H1 (cell line): ENCODE data around the gene MICALL2.

Source experiments
- CEBPB ChIP-seq: IDR thresholded peaks from 2 replicates; pipeline ENCODE4 v1.6.1; 2012; ENCODE audit warnings: low read depth, low read length
- EP300 ChIP-seq, 2 experiments: IDR thresholded peaks; 1 replicate in 1 of 2; 2 replicates in 1 of 2; pipeline ENCODE4 v1.6.1; 2011 to 2012; ENCODE audit warnings: low read depth in 2 of 2, low read length in 2 of 2, mild to moderate bottlenecking in 2 of 2, borderline replicate concordance in 1 of 2, inconsistent platforms in 1 of 2, moderate library complexity in 1 of 2
- EZH2 ChIP-seq: fragments of 200-600 bp; sonication (generic); IDR thresholded peaks from 2 replicates; pipeline ENCODE4 v1.7.1; 2012; ENCODE audit warnings: low read depth, mild to moderate bottlenecking, moderate library complexity, low read length, inconsistent platforms; ENCODE audit not compliant: severe bottlenecking
- POLR2A ChIP-seq, 2 experiments: IDR thresholded peaks; 1 replicate in 1 of 2; 2 replicates in 1 of 2; pipeline ENCODE4 v1.6.1; 2011; ENCODE audit warnings: low read depth in 2 of 2, low read length in 2 of 2, mild to moderate bottlenecking in 2 of 2; ENCODE audit errors: control extremely low read depth in 1 of 2
- POLR2AphosphoS5 ChIP-seq: IDR thresholded peaks from 2 replicates; pipeline ENCODE4 v1.6.1; 2011; ENCODE audit warnings: low read depth, low read length
- RAD21 ChIP-seq, 2 experiments: IDR thresholded peaks in 1 of 2; conservative IDR thresholded peaks in 1 of 2; 2 replicates each; pipeline ENCODE4 v1.6.1; 2011; ENCODE audit warnings: low read depth in 2 of 2, low read length in 2 of 2, improper control_type of control experiment in 1 of 2, inconsistent platforms in 1 of 2, mild to moderate bottlenecking in 1 of 2, moderate library complexity in 1 of 2
- RFX5 ChIP-seq: IDR thresholded peaks from 2 replicates; pipeline ENCODE4 v1.6.1; 2011; ENCODE audit warnings: low read depth, low read length, improper control_type of control experiment, borderline replicate concordance
- SIN3A ChIP-seq, 2 experiments: IDR thresholded peaks in 1 of 2; conservative IDR thresholded peaks in 1 of 2; 2 replicates each; pipeline ENCODE4 v1.6.1; 2011 to 2012; ENCODE audit warnings: low read length in 2 of 2, improper control_type of control experiment in 1 of 2, low read depth in 1 of 2, mild to moderate bottlenecking in 1 of 2
- TAF1 ChIP-seq: IDR thresholded peaks from 2 replicates; pipeline ENCODE4 v1.6.1; 2011; ENCODE audit warnings: mild to moderate bottlenecking, low read depth, low read length
- YY1 ChIP-seq: IDR thresholded peaks from 2 replicates; pipeline ENCODE4 v1.6.1; 2011; ENCODE audit warnings: low read depth, mild to moderate bottlenecking, low read length
- ZNF274 ChIP-seq: IDR thresholded peaks from 2 replicates; pipeline ENCODE4 v1.7.0; 2012; ENCODE audit warnings: low read length, borderline replicate concordance; ENCODE audit errors: extremely low read depth
- TF ChIP-seq, protein P1 (sequence below), 3 experiments: IDR thresholded peaks; 1 replicate in 2 of 3; 2 replicates in 1 of 3; pipeline versions ENCODE4 v1.5.1 to v1.6.1; 2011; ENCODE audit warnings: low read length in 3 of 3, mild to moderate bottlenecking in 3 of 3, inconsistent platforms in 2 of 3, low read depth in 1 of 3, moderate library complexity in 1 of 3; ENCODE audit not compliant: insufficient read depth in 1 of 3; ENCODE audit errors: control extremely low read depth in 1 of 3
- TF ChIP-seq, protein P2 (sequence below): IDR thresholded peaks from 2 replicates; pipeline ENCODE4 v1.6.1; 2012; ENCODE audit warnings: inconsistent platforms
- TF ChIP-seq, protein P3 (sequence below): IDR thresholded peaks from 2 replicates; pipeline ENCODE4 v1.6.1; 2011; ENCODE audit warnings: low read depth, mild to moderate bottlenecking, low read length; ENCODE audit not compliant: insufficient read depth

DNA sequence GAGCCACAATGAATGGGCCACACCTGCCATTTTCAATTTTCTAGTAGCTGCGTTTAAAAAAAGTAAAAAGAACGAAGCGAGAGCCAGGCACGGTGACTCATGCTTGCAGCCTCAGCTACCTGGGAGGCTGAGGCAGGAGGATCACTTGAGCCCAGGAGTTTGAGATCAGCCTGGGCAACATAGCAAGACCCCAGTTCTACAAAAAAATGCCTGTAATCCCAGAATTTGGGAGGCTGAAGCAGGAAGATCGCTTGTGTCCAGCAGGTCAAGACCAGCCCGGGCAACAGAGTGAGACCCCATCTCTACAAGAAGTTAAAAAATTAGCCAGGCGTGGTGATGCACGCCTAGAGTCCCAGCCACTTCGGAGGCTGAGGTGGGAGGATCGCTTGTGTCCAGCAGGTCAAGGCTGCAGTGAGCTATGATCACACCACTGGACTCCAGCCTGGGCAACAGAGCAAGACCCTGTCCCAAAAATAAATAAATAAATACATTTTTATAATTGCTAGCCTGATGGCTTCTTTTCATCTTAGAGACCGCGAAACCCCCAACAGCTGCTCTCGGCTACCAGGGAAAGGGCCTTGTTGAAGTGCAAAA, 32.1 kb downstream of the MICALL2 start:
- no peak for TF ChIP-seq POLR2A (IDR thresholded peaks at IDR 0.05; ENCODE audit: control extremely low read depth in 1 of 2, low read depth in 2 of 2, low read length in 2 of 2)
- TF ChIP-seq, protein P1, sequence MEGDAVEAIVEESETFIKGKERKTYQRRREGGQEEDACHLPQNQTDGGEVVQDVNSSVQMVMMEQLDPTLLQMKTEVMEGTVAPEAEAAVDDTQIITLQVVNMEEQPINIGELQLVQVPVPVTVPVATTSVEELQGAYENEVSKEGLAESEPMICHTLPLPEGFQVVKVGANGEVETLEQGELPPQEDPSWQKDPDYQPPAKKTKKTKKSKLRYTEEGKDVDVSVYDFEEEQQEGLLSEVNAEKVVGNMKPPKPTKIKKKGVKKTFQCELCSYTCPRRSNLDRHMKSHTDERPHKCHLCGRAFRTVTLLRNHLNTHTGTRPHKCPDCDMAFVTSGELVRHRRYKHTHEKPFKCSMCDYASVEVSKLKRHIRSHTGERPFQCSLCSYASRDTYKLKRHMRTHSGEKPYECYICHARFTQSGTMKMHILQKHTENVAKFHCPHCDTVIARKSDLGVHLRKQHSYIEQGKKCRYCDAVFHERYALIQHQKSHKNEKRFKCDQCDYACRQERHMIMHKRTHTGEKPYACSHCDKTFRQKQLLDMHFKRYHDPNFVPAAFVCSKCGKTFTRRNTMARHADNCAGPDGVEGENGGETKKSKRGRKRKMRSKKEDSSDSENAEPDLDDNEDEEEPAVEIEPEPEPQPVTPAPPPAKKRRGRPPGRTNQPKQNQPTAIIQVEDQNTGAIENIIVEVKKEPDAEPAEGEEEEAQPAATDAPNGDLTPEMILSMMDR (IDR thresholded peaks at IDR 0.05; ENCODE audit: control extremely low read depth in 1 of 3, insufficient read depth in 1 of 3, low read depth in 1 of 3, low read length in 3 of 3) = no peak
- no peak for TF ChIP-seq SIN3A (conservative IDR thresholded peaks at IDR 0.05 in 1 of 2, IDR thresholded peaks at IDR 0.05 in 1 of 2; ENCODE audit: low read depth in 1 of 2, low read length in 2 of 2)
- TF ChIP-seq CEBPB = no peak
- no peak for TF ChIP-seq YY1
- no peak for TF ChIP-seq EZH2
- TF ChIP-seq ZNF274 = no peak
- no peak for TF ChIP-seq RFX5
- no peak for TF ChIP-seq RAD21 (IDR thresholded peaks at IDR 0.05 in 1 of 2, conservative IDR thresholded peaks at IDR 0.05 in 1 of 2; ENCODE audit: low read depth in 2 of 2, low read length in 2 of 2)
- no peak for TF ChIP-seq TAF1
- TF ChIP-seq, protein P2, sequence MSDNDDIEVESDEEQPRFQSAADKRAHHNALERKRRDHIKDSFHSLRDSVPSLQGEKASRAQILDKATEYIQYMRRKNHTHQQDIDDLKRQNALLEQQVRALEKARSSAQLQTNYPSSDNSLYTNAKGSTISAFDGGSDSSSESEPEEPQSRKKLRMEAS = no peak
- no peak for TF ChIP-seq POLR2AphosphoS5
- TF ChIP-seq, protein P3, sequence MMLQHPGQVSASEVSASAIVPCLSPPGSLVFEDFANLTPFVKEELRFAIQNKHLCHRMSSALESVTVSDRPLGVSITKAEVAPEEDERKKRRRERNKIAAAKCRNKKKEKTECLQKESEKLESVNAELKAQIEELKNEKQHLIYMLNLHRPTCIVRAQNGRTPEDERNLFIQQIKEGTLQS = no peak
- no peak for TF ChIP-seq EP300 (IDR thresholded peaks at IDR 0.05; ENCODE audit: borderline replicate concordance in 1 of 2, low read depth in 2 of 2, low read length in 2 of 2)
